Stimulated activated CD8-positive, alpha-beta memory T cell treated with anti-CD3 and anti-CD28 coated beads, Interleukin-15, amount 100 ng/mL, for 4 hours (primary cell): ENCODE results near the gene EBF4.
"Not testable (repeated sequence)": the region's sequence is repeated elsewhere in the genome, so short reads cannot be mapped to it uniquely, and the experiment has no call there.

Experiments used
- DNase-seq, 2 donors: peaks; one replicate each; pipeline ENCODE4 v3.0.0-alpha.2; 2020; ENCODE audit warnings: low read depth in 2 of 2

EBF4 gene

DNA sequence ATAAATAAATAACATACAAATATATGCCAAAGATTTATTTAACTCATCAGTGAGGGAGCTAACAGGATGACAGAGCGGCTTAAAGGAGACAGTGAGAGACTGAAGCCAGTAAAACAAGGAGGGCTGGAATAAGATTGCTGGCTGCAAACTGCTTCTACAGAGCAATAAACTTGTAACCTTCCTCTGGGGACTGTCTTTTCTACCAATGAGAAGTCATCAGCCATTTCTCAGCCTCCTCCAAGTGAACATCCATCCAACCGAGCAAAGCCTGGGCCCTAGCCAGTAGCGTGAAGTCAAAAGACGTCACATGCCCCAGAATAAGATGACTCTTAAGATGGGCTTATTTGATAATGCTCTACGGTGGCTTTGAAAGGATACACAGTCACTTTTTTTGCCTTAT lies 65.4 kb downstream of the EBF4 start:
- no peak for DNase-seq

- no peak for DNase-seq
Measured at GRCh38 chr20:2759143-2759542, 66.6 kb downstream of the EBF4 start.

- no peak for DNase-seq
Measured at GRCh38 chr20:2759603-2760296, 67.2 kb downstream of the EBF4 start.

- DNase-seq, result no peak
Measured at GRCh38 chr20:2760297-2760951, 67.8 kb downstream of the EBF4 start.

- no peak for DNase-seq
Measured at GRCh38 chr20:2760952-2761305, 68.3 kb downstream of the EBF4 start.

DNA sequence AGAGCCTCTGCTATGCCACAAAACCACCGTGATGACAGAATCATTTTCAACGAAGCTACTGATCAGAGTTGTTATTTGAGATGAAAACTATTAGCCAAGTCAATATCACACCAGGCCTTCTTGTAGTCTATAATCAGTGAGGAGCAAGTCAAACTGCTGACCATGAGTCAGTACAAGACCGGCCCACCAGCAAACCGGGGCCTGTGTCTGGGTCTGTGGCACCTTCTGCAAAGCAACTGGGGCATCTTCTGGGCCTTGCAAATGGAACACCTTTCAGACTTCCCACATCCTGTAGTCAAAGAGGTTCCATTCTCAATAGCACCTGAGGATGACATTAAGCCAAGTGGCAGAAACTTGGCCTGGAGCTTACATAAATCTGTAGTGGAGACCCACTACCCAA lies 69.3 kb downstream of the EBF4 start:
- no peak for DNase-seq

DNA sequence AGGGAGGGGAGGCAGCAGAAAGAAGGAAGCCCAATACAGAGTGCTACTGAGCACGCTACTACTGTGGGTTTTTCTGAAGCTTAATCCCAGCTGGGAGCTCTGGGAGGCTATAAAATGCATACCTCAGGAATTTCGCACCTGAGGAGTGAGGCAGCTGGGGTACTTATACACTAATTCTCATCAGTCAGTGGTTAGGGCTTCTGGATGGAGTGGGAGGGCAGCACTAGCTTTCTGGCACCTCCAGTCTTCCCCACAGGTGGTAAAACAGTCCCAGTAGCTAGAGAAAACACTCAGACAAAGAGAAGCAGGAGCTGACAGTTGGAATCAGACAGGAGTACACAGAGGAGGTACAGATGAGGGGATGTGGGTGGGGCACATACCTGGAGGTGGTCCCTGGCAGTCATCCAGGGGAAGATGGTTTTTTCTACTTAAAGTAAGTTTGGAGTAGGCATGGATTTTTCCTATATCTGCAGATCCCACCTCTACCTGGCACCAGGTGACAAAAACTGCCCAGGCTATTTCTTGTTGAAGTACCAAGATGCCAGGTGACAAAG lies 70.1 kb downstream of the EBF4 start:
- DNase-seq, result no peak

- DNase-seq, result no peak
Measured at GRCh38 chr20:2763186-2763585, 70.6 kb downstream of the EBF4 start.

DNA sequence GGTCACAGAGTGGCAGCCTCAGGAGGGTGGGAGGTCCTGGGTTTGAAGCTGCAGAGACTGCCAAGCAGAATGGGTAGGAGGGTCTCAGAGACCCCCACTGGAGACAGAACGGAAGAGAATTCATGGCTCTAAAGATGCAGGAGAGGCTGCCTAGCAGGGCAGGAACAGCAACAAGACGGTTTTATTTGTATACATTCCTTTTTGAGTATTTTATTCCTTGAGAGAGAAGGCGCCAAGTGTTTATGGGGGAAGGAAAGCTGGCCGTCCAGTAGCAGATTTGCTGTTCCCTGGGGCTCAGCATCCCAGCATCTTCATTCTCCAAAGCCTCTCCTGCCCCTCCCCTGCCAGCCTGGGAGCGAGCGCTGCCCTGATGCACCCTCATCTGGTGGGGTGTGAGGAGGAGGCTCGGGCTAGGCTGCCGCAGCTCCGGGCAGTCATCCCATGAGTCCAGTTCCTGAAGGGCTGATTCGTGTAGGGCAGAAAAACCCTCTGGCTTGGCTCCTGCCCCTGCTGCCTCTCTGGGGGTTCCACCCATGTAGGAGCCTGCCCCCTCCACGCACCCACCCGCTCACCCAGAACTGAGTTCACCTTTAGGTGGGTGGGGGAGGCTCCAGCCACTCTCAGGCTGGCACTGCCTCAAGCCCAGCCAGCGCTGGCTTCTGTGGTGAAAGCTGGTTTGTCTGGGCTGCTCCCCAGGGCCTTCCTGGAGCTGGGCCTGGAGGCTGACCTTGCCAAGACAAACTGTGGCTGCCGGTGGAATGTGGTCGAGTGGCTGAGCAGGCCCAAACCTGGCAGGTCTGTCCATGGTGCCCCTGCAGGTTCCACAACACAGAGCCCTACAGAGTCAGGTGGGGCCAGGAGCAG lies 75.4 kb downstream of the EBF4 start:
- DNase-seq, result no peak

DNA sequence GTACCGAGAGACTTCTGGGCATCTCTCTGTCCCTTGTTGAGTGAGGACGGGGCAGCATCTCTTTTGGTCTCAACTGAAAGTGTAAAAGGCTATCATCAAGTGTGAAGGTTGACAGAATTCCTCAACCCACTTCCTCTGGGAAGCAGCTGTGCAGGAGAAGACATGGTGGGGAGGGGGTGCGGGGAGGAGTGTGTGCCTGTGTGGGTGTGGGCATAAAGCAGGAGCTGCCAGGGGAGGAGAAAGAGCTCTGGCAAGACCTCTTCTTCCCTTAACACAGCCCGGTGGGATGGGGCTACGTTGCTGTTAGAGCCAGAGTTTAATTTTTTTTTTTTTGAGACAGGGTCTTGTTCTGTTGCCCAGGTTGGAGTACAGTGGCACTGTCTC lies 76.0 kb downstream of the EBF4 start:
- DNase-seq, result no peak

DNA sequence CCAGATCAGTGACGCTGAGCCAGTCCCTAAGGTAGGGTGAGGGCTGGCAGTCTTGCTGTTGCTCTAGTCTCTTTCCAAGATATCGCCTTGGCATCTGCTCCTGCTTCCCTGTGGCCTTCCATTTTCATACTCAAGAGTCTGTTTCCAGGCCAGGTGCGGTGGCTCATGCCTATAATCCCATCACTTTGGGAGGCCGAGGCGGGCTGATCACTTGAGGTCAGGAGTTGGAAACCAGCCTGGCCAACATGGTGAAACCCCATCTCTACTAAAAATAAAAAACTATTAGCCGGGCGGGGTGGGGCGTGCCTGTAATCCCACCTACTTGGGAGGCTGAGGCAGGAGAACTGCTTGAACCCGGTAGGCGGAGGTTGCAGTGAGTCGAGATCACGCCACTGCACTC lies 77.5 kb downstream of the EBF4 start:
- not testable (repeated sequence) for DNase-seq

DNA sequence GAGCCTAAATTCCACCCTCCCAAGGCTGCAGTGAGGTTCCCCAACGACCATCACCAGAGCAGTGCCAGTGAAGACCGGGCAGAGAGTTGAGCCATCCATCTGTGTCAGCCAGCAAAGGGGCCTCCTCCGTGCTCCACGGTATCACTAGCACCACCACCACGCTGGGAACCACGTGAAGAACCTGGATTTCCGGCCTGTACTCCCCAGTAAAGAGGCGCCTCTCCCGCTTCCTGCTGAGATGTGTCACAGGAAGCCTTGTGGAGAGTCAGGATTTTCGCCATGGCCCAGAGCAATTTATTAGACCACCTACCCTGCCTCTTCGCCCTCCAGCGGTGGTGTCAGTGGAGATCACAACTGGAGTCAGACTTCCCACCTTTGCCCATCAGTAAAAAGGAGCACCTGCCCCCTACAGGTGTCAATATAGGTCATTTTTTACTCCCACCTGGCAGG lies 79.1 kb downstream of the EBF4 start:
- no peak for DNase-seq

- DNase-seq, result no peak
Measured at GRCh38 chr20:2773812-2774211, 81.2 kb downstream of the EBF4 start.

GRCh38 chr20:2775139-2775538 lies 82.6 kb downstream of the EBF4 start:
- DNase-seq, result no peak

- DNase-seq, result no peak
Measured at GRCh38 chr20:2778602-2779321, 86.2 kb downstream of the EBF4 start.

- no peak for DNase-seq
Measured at GRCh38 chr20:2780948-2781347, 88.4 kb downstream of the EBF4 start.

DNA sequence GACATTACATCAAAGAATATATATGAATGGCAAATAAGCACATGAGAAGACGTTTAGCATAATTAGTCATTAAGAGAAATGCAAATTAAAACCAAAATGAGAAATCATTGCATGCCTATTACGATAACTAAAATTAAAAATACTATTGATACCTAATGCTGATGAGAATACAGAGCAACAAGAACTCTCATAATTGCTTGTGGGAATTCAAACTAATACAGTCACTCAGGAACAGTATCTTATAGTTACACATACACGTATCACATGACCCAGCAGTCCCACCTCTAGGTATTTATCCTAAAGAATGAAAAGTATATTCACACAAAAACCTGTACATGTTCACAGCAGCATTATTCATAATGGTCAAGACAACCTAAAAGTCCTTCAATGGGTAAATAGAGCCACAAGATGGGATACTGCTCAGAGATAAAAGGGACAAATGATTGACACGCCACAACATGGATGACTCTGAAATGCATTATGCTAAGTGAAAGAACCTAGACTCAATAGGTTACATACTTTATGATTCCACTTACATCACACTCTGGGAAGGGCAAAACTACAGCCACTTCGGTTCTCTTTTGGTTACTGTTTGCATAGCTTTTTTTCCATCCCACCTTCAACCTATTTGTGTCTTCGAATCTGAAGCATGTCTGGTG lies 91.5 kb downstream of the EBF4 start:
- DNase-seq, result no peak

DNA sequence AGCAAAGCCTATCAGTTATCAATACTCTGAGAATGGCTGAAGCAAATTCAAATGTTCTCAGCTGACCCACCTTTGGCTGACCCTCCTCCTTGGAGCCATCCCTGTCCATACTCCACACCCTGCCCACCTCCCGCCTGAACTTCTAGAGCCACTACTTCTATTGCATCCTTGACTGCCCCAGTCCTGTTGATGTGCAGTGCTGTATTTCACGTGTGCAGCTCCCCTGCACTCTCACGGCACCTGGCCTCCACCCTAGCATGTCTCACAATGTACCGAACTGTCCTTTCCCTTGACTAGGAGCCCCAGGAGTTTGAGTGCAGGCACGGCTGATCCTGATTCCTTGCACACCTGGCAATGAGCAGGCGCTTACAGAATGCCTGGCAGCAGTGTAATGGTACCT lies 100.9 kb downstream of the EBF4 start:
- DNase-seq, result no peak

DNA sequence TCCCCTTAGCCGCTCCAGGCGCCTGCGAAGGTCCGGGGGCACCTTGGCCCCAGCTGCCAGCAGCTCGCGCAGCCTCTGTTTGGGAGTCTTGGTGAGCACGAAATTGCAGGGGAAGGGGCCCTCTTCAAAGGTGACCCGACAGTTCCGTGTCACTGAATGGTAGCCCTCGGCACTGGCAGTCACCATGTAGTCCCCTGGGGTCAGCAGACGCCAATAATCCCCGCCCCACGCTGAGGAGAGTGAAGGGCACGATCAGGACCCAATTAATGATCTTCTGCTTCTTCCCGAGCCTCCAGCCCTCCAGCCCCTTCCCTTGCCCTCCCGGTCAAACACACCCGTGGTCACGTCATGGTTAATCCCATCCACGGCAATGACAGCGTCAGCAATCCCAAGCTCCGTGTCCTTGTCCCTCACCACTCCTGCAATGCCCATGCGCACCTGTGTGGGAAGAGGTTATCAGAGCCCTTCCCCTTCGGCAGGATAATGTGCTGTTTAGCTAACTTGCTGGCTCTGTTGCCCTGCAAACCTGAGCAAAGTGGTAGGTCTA lies 101.7 kb downstream of the EBF4 start:
- no peak for DNase-seq

DNA sequence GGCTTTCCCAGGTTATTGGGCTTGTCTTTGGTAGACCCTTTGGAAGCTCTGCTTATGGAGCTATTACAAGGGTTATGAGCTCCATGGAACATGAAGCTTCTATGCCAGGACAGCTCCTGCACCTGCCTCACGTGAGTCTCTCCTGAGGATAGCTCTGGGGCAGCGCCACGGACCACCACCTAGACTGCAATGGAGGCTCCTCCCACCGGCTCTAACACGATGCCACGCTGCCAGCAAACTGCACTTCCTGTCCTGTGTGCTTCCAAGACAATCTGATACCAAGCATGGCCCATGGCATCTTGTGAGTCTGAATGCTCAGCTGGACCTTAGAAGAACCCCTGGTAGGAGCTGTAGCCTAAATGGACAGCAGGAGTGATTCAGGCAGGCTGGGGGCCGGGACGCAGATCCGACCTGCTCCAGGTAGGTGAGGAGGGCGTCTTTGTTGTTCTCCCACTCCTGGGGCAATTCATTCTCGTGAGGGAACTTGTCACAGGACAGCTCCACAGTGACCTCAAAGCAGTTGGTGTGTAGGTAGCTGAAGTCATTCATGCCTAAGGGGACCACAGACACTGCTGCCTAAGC lies 102.4 kb downstream of the EBF4 start:
- DNase-seq, result no peak

DNA sequence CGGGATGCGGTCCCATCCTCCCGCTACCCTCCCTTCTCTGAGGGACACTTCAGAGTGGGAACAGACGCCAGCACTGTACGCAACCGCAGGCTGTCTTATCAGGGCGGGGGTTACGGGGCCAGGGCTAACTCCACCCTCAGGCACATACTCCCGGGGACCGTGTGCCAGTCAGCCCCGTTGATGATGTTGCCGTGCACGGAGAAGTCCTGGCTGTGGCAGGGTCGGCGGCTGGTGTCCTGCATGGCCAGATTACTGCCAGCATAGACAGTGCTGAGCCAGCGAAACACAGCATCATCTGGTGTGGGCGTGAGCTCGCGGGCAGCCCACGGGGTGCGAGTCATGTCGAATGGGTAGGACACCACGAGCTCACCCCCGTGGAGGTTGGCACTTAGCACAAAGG lies 102.9 kb downstream of the EBF4 start:
- no peak for DNase-seq
